Fibroblast of skin of scalp (primary cell): ENCODE results near the gene COPG2.
"Not testable (repeated sequence)": the region's sequence is repeated elsewhere in the genome, so short reads cannot be mapped to it uniquely, and the experiment has no call there.

Experiments
- DNase-seq: peaks from one replicate; pipeline ENCODE4 v3.0.0-alpha.2; 2013

The COPG2 gene

DNA sequence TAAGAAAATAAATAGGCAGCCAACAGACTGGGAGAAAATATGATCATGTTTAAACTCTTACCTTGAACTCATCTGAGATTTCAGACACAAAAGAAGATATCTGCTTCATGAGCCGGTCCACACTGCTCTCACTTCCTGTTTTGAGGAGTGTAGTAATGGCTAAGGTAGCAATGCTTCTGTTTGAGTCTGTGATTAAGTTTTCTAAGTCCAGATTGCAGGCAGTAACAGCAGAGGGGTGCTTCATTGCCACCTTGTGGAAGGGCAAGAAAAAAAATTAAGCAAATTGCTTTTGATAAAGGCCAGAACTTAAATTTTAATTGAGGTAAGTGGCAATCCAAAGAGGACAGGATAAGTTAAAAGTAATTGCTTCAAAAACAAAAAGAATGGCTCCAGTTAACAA is 107.6 kb downstream of the COPG2 start:
- DNase-seq, result peak; percentile 31

- no peak for DNase-seq
Observed at GRCh38 chr7:130559184-130559583, 109.4 kb downstream of the COPG2 start.

- DNase-seq, result no peak
Observed at GRCh38 chr7:130554481-130554880, 114.1 kb downstream of the COPG2 start.

DNA sequence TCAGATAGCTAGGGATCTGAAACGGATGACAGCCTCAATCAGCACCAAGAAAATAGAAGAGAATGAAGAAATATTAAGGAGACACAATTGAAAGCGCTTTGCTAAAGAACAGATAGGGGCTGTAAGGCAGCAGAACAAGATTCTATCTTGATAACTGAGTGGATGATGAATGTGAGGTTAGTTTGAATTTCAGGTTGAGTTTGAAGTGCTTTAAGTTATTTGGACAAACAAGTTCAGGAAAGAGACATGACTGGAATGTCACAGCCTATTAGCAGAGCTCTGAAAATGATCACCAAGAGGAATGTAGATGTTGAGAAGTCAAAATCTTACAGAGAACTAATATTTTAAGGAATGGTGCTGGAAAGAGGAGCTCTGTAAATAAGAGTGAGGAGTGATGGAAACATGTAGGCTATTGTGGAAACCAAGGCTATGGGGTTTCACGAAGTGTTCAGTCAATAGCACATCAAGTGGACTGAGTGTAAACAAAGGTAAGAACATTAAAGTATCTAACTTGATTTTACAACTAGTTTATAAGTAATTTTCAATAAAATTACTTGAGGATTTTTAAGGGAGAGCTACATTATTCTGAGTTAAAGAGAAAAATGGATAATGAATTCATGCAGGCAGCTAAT is 115.0 kb downstream of the COPG2 start:
- no peak for DNase-seq

DNA sequence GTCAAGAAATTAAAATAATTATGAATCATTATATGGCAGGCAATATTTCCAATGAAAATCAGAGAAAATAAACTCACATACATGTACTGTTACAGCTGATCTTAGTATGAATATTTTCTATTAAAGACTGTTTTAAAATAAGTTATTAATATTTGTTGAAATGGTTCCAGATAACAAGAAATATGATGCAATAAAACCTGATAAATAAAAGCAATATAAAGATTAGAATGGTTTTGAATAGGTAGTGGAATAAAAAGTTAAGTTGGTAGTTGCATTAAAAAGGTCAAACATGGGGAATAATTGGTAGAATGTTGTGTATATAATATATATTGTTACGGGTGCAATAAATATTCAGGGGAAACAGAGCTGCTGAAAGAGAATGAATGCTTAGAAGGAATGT is 124.2 kb downstream of the COPG2 start:
- no peak for DNase-seq

GRCh38 chr7:130543487-130544010 is 125.0 kb downstream of the COPG2 start:
- DNase-seq, result no peak

DNA sequence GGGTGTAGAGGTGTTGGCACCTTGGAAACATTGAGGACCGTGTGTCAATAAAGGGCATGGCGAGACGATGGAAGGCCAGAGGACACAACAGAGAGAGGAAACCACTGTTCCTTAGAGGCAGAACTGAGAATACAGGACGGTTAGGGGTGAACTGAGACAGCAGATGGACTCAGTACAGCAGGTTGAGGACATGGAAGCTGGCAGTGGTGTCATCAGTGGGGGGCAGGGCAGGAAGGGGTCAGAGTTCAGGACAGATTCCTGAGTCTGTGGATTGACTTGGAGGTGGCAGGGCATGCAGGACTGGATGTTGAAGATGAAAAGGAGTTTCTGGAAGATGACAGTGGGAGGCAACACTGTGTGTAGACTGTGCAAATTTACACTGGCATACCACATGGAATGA is 126.3 kb downstream of the COPG2 start:
- DNase-seq, result not testable (repeated sequence)

DNA sequence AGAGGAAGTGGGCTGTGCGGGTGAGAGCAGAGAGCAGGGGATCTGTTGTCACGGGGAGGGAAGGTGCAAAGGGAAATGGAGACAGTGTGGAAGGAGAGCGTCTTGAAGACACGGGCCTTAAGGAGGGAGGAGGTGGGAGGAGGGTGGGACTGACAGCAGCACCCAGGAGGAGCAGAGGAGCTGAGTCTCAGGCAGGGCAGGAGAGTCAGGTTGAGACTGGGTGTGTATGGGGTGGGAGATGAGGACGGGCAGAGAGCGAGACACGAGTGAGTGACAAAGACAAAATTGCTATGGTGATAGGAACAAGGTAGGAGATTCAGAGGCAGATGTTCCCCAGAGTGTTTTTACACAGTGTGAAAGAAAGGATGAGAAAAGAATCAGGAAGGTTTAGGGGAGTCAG is 127.3 kb downstream of the COPG2 start:
- not testable (repeated sequence) for DNase-seq

- not testable (repeated sequence) for DNase-seq
Observed at GRCh38 chr7:130537894-130538293, 130.7 kb downstream of the COPG2 start.

DNA sequence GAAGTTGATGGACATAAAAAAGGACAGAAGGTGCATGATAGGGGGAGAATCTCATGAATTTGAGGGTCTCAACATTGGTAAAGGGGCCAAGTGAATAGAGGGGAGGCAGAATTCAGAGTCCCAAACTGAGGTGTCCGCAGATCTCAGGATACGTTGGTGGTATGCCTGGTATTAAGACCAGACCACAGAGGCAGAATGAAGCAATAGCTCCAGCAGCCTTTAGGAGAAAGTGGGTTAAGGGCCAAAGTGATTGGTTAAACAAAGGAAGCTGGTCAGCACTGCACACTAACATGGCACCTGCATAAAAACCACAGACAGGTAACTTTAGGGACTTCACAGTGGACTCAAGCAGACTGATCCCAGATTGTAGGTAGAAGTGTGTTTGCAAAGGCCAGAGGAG is 139.1 kb downstream of the COPG2 start:
- DNase-seq, result no peak

DNA sequence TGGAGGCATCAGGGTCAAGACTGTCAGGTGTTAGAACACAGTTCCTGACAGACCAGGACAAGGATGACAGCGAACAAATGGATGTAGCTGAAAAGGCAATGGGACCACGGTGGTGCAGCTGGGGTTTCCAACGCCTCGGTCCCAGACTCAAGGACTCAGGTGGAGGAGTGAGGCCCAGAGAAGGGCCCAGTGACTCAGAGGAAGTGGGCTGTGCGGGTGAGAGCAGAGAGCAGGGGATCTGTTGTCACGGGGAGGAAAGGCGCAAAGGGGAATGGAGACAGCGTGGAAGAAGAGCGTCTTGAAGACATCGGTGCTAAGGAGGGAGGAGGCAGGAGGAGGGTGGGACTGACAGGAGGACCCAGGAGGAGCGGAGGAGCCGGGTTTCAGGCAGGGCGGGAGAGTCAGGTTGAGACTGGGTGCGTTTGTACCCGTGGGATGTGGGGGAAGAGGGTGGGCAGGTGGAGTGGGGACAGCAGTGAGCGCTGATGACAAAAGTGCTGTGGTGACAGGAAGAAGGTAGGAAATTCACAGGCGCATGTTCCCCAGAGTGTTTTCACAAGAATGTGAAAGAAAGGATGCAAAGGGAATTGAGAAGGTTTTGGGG is 140.7 kb downstream of the COPG2 start:
- not testable (repeated sequence) for DNase-seq

DNA sequence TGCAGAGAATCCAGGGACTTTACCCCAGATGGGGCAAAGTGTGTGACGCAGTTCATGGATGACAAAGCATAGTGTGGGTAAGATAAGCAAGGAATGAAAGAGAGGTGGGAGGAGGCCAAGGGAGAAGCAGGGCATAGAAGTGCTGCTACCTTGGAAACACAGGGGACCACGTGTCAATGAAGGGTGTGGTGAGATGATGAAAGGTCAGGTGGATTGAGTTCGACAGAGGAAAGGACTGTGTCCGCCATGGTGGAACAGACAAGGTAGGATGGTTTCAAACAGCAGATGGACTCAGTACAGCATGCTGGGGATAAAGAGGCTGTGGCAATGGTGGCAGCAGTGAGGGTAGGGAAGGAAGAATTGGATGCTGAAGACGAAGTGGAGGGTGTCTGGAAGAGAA is 143.9 kb downstream of the COPG2 start:
- DNase-seq, result no peak

DNA sequence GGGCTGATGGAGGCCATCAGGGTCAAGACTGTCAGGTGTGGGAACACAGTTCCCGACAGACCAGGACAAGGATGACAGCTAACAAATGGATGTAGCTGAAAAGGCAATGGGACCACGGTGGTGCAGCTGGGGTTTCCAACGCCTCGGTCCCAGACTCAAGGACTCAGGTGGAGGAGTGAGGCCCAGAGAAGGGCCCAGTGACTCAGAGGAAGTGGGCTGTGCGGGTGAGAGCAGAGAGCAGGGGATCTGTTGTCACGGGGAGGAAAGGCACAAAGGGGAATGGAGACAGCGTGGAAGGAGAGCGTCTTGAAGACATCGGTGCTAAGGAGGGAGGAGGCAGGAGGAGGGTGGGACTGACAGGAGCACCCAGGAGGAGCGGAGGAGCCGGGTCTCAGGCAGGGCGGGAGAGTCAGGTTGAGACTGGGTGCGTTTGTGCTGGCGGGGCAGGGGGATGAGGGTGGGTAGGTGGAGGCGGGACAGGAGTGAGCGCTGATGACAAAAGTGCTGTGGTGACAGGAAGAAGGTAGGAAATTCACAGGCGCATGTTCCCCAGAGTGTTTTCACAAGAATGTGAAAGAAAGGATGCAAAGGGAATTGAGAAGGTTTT is 144.9 kb downstream of the COPG2 start:
- DNase-seq, result not testable (repeated sequence)

- no peak for DNase-seq
Observed at GRCh38 chr7:130521258-130521951, 147.1 kb downstream of the COPG2 start.

DNA sequence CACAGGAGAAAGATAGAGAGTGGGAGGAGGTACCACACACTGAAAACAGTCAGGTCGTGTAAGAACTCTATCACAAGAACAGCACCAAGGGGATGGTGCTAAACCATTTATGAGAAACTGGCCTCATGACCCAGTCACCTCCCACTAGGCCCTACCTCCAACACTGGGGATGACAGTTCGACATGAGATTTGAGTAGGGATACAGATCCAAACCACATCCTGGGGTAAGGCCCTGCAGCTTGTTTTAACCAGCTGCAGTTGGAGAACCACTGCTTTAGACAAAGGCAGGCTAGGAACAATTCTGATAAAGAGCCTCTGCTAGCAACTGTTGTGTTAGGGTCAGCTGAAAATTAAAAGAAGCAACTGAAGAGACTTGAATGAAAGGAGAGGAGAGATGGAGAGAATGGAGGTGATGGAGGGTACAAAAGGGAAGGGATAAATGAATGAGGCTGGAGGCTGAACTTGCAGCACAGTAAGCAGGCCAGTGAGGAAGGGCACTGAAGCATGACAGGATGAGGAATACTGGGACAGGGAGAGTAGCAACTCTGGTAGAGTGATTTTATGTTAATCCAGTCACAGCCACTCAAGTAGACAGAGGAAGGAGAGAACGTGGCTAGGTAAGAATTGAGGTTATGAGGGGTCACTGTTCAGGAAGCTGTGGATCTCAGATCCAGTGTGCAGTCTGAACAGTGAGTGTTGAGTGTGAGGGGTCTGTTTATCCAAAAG is 153.1 kb downstream of the COPG2 start:
- DNase-seq, result no peak

GRCh38 chr7:130513447-130513846 is 155.1 kb downstream of the COPG2 start:
- DNase-seq, result no peak

- not testable (repeated sequence) for DNase-seq
Observed at GRCh38 chr7:130512038-130512437, 156.5 kb downstream of the COPG2 start.

DNA sequence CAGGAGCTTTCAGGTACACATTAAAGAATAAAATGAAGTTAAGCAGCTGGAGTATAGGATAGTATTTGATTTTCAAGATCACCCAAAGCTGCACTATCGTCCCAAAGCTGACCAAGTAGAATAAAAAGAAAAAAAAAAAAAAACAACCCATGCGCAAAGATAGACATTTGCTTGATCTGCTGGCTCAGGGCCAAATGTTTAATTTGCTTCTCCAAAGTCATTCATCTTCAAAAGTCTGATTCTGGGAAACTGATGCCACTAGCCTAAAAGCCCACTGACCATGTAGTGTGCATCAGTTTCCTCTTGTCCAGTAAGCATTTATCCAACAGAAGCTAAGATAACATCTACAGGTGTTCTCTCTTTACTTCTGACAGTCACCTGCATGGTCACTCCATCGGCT is 162.2 kb downstream of the COPG2 start:
- DNase-seq, result no peak

- peak; percentile 52 for DNase-seq
Observed at GRCh38 chr7:130505753-130506152, 162.8 kb downstream of the COPG2 start.

DNA sequence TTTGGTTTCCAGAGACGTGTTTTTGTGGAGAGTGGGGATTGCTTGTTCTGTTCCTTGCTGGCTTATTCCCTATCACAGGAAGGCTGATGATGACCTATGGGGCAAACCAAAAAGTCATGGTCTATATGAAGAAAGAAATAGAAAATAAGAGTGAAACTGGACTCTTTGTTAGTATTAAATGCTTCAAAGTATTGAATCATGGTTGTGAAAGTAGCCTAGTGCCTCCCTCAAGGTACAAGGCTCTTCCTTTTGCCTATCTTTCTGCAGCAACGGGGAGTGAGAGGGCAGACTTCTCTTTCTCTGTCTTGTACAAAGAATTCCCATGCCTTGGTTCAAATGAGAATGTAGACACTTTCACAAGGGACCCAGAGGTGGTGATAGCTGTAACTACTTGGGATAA is 167.6 kb downstream of the COPG2 start:
- no peak for DNase-seq

GRCh38 chr7:130500463-130500862 is 168.1 kb downstream of the COPG2 start:
- DNase-seq, result no peak

DNA sequence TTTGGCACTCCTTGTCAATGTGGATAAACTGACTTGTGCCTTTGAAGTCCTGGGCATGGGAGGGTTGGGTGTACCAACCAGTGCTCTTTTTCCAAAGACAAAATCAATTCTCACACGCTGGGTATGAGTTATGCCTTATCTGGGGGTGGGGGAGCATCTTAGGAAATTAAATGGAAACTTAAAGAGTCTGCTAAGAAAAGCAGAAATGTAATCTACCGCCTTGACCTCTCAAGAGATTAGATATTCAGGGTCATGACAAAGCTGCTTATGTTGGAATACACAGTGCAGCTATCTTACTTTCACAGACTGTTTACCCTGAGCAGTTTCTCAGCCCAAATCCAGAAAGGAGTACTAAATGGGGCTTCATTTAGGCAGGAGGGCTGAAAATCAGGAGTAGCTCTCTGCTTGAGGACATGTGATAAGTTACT is 174.1 kb downstream of the COPG2 start:
- DNase-seq, result no peak
